OCI-M2 (cell line): ENCODE data around the gene KRTAP4-12.
"Not testable (repeated sequence)": the region's sequence is repeated elsewhere in the genome, so short reads cannot be mapped to it uniquely, and the experiment has no call there.

Experiments used
- DNase-seq: peaks from one replicate; lab custom pipeline; 2025; ENCODE audit not compliant: unreplicated experiment; lab: John Stamatoyannopoulos, UW

Gene KRTAP4-12

DNA sequence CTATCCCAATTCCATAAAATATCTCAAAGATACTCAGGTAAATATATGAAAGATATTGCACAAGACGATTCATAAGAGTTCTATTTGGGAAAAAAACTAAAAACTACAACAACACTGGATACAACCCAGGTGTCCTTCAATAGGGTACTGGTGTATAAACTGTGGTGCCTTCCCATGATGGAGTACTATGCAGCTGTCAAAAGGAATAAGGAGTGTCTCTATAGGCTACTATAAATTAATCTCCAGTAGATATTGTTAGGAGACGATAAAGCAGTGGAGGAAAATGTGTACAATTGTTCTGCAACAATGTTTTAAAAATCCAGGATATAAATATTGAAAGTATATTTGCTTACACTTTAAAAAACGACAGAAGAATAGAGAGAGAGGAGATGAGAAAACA lies 2.4 kb upstream of the KRTAP4-12 start:
- no peak for DNase-seq

GRCh38 chr17:41125064-41125463 lies 1.1 kb upstream of the KRTAP4-12 start:
- no peak for DNase-seq

DNA sequence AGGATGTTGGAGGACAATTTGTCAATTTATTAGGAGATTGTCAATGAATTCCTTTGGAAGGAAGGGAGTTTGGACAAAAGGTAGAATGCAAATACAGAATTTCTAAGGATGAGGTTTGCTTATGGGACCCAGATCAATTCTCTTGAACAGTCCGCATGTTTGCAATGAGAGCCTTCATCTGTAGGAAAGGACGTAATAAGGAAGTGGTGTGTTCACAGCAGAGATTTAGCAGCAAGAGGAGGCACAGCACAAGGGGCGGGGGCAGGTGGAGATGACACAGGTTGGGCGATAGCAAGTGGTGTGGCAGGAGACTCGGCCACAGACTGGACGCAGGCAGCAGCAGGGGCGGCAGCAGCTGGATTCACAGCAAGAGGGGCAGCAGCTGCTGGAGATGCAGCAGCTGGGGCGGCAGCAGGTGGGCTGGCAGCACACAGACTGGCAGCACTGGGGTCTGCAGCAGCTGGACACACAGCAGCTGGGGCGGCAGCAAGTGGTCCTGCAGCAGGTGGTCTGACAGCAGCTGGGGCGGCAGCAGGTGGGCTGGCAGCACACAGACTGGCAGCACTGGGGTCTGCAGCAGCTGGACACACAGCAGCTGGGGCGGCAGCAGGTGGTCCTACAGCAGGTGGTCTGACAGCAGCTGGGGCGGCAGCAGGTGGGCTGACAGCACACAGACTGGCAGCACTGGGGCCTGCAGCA lies 541 bp downstream of the KRTAP4-12 start:
- not testable (repeated sequence) for DNase-seq

- no peak for DNase-seq
Observed at GRCh38 chr17:41121742-41122141, 2.2 kb downstream of the KRTAP4-12 start.

DNA sequence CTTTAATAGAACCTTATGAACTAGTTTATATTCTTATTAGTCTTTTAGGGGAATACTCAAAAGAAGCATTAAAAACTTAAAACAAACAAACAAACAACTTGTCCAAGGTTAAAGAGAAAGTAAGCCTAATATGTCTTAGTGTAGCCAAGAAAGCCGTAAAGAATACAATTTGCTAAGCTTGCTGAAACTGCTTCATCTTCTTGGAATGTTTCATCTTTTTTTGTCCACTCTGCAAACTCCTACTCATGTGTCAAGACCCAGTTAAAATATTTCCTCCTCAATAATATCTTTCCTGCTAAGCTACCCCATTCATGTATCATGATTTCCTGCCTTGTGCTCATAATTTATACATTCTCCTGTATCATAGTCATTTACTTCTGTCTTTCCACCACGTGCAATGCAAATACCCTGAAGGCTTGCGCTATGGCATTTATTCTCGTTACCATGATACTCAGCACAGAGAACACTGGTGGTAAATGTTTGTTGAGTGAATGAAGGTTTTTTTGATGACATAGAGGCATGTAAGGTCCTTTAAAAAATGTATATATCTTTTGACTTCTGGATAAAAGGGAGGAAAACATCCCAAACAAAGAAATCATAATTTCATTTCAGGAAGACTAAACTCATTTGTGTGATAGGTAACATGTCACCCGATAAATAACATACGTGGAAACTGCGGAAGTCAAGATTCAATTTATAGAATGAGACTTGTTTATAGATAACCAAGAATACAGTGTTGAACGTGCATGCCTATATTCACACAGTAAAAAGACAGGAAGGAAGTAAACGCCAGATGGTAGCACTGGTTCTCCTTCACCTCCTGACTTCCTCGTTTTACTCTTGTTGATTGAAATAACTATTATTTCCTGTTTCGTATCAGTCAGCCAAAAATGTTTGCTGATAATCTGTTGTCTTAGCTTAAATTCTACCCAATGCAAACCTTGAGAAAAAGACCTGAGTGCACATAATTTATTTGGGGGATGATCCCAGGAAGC lies 4.0 kb downstream of the KRTAP4-12 start:
- not testable (repeated sequence) for DNase-seq

DNA sequence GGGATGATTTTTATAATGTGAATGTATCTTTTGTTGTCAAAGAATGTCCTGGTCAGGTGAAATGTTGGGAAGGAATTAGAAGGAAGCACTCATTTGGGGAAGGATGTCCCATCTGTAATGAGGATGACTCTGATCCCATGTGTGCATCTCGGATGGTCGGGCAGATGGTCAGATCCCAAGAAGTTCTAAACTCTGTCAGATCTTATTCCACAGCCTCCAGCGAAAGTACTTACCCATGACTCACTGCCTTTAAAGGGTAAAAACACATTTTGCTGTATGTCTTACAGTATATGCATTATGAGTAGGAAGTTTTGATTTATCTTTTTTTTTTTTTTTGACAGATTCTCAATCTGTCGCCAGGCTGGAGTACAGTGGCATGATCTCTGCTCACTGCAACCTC lies 5.3 kb downstream of the KRTAP4-12 start:
- DNase-seq = no peak

DNA sequence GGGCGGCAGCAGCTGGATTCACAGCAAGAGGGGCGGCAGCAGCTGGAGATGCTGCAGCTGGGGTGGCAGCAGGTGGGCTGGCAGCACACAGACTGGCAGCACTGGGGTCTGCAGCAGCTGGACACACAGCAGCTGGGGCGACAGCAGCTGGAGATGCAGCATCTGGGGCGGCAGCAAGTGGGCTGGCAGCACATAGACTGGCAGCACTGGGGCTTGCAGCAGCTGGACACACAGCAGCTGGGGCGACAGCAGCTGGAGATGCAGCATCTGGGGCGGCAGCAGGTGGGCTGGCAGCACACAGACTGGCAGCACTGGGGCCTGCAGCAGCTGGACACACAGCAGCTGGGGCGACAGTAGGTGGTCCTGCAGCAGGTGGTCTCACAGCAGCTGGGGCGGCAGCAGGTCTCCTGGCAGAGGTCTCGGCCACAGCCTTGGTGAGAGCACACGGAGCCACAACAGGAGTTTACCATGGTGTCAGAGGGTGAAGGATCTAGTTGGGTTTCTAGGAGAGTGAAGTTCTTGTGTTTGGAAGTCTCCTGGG lies 6.1 kb downstream of the KRTAP4-12 start, which contains the start of gene KRTAP4-11:
Gene KRTAP4-11, minus strand, starts transcription at position 528 of the 541 bp plus-strand sequence. Its CDS starts 58 bp downstream, at position 470.
- not testable (repeated sequence) for DNase-seq

- no peak for DNase-seq
Observed at GRCh38 chr17:41116297-41116696, 7.7 kb downstream of the KRTAP4-12 start.

- no peak for DNase-seq
Observed at GRCh38 chr17:41111151-41111885, 12.7 kb downstream of the KRTAP4-12 start.

GRCh38 chr17:41108728-41109386 lies 15.1 kb downstream of the KRTAP4-12 start:
- not testable (repeated sequence) for DNase-seq

- DNase-seq = no peak
Observed at GRCh38 chr17:41107941-41108450, 16.0 kb downstream of the KRTAP4-12 start.

GRCh38 chr17:41105347-41105746 lies 18.6 kb downstream of the KRTAP4-12 start, which contains the start of gene KRTAP4-9:
TSS of gene KRTAP4-9 (plus strand) at chr17:41105389. CDS start at chr17:41105389, 0 bp downstream.
- not testable (repeated sequence) for DNase-seq

DNA sequence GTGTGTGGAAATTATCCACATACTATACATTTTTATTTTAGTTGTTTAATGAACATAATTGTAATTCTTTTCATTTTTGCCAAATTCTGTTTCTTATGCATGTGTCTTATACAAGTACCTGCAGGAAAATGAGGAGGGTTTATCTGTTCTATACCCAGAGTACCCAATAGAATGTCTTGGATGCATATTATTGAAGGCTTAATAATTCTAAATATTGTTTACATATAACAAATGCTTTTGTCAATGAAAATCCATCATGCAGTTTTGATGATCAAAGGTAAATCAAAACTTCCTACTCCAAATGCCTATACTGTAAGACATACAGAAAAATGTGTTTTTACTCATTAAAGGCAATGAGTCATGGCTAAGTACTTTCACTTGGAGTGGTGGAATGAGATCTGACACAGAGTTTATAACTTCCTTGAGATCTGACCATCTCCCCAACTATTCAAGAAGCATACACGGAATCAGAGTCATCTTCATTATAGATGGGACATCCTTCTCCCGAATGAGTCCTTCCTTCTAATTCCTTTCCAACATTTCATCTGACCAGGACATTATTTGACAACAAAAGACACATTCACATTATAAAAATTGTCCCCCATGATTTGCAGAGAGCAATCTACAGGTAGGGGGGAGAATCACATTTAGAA lies 19.5 kb downstream of the KRTAP4-12 start:
- not testable (repeated sequence) for DNase-seq

GRCh38 chr17:41103896-41104295 lies 20.1 kb downstream of the KRTAP4-12 start:
- DNase-seq = no peak

DNA sequence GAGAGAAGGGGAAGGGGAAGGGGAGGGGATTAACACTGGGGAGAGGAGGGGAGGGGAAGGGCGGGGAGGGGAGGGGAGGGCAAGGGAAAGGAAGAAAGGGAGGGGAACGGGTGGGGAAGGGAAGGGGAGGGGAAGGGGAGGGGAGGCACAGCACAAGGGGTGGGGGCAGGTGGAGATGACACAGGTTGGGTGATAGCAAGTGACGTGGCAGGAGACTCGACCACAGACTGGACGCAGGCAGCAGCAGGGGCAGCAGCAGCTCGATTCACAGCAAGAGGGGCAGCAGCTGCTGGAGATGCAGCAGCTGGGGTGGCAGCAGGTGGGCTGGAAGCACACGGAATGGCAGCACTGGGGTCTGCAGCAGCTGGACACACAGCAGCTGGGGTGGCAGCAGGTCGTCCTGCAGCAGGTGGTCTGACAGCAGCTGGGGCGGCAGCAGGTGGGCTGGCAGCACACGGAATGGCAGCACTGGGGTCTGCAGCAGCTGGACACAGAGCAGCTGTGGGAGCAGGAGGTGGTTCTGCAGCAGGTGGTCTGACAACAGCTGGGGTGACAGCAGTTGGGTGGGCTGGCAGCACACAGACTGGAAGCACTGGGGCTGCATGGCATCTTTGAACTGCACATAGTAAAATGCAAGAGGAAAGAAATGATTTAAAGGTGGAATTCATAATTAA lies 22.3 kb downstream of the KRTAP4-12 start, which contains the start of gene KRTAP4-16:
Gene KRTAP4-16, minus strand, starts transcription at position 624 of the 674 bp plus-strand sequence. Its CDS starts 0 bp downstream, at position 624.
- DNase-seq = no peak

DNA sequence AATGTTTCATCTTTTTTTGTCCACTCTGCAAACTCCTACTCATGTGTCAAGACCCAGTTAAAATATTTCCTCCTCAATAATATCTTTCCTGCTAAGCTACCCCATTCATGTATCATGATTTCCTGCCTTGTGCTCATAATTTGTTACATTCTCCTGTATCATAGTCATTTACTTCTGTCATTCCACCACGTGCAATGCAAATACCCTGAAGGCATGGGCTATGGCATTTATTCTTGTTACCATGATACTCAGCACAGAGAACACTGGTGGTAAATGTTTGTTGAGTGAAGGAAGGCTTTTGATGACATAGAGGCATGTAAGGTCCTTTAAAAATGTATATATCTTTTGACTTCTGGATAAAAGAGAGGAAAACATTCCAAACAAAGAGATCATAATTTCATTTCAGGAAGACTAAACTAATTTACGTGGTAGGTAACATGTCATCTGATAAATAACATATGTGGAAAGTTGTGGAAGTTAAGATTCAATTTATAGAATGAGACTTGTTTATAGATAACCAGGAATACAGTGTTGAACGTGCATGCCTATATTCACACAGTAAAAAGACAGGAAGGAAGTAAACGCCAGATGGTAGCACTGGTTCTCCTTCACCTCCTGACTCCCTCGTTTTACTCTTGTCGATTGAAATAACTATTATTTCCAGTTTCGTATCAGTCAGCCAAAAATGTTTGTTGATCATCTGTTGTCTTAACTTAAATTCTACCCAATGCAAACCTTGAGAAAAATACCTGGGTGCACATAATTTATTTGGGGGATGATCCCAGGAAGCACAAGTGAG lies 24.1 kb downstream of the KRTAP4-12 start:
- not testable (repeated sequence) for DNase-seq

- DNase-seq = no peak
Observed at GRCh38 chr17:41098481-41098880, 25.5 kb downstream of the KRTAP4-12 start.

DNA sequence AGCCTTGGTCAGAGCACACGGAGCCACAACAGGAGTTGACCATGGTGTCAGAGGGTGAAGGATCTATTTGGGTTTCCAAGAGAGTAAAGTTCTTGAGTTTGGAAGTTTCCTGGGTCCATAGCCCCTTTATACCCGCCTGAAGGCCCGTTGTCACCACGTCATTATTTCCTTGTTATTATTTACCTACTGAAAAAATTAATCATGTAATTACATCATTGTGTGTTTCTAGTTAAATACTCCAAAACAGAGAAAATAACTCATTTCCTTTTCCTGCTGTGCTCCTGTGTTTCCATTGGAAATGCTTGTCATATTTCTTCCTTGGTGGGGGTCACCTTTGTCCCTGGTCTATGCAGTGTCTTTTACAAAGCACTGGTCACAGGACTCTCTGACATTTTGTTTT lies 25.9 kb downstream of the KRTAP4-12 start, which contains the start of gene KRTAP4-8:
Gene KRTAP4-8, minus strand, starts transcription at position 101 of the 400 bp plus-strand sequence. Its CDS starts 58 bp downstream, at position 43.
- no peak for DNase-seq
